ENCODE measurements around the gene SMPD1.

SMPD1 gene

DNA sequence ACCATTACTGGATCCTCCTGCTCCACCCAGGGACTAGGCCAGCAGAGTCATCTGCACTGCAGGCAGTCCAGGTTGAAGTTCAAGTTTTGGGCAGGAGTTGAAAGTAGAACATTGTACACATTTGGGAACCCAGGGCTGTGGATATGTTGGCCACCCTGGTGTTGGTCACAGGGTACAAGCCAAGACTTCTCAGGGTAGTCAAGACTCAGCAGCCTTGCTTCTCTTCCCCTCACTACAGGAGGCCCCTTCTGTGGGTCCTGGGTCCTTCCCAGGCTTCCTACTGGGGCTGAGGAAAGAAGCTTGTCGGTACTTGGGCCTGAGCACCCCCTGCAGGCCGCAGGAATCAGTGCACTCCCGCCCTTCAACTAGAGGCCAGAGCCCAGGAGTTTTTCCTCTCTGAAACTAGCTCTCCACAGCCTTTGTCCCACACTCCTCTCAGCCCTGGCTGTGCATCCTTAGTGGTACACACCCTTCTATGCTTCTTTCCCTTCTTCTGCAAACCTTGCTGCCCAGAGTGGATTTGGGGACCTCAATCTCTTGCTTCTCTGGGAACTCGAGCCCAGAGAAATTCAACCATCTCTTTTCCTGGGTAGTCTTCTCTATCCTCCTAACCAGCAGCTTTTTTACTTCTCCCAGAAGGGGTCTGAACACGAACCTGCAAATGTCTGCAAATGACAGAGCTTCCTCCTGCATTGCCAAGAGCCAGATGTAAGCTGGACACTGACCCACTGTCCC, 53.2 kb downstream of the SMPD1 start:
- Mint-ChIP-seq H3K36me3 (ENCODE audit: low read depth) (no peaks in the 10 kb centered on the region), H3K4me3 (no peak overlapping the region), H3K27me3 (ENCODE audit: low read depth) (no peaks in the 10 kb centered on the region), H3K27ac (no peak overlapping the region), H3K9me3 (no peaks in the 10 kb centered on the region), H3K4me1 (no peaks in the 10 kb centered on the region)
- TF ChIP-seq, protein P1, sequence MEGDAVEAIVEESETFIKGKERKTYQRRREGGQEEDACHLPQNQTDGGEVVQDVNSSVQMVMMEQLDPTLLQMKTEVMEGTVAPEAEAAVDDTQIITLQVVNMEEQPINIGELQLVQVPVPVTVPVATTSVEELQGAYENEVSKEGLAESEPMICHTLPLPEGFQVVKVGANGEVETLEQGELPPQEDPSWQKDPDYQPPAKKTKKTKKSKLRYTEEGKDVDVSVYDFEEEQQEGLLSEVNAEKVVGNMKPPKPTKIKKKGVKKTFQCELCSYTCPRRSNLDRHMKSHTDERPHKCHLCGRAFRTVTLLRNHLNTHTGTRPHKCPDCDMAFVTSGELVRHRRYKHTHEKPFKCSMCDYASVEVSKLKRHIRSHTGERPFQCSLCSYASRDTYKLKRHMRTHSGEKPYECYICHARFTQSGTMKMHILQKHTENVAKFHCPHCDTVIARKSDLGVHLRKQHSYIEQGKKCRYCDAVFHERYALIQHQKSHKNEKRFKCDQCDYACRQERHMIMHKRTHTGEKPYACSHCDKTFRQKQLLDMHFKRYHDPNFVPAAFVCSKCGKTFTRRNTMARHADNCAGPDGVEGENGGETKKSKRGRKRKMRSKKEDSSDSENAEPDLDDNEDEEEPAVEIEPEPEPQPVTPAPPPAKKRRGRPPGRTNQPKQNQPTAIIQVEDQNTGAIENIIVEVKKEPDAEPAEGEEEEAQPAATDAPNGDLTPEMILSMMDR (IDR thresholded peaks at IDR 0.05; ENCODE audit: unreplicated experiment in 3 of 3): peak; percentile 72 to 76 (median 72)
